MM.1S (cell line): ENCODE data around the gene NTN4.

Experiments
- EZH2 ChIP-seq: fragments of 300-600 bp; sonication (generic); optimal IDR thresholded peaks from 2 replicates; pipeline ENCODE3; 2017; ENCODE audit warnings: low read depth, mild to moderate bottlenecking, antibody characterized with exemption, low read length, mixed read lengths
- TF ChIP-seq, protein P1 (sequence below): fragments of 300-600 bp; sonication (generic); IDR thresholded peaks from 2 replicates; pipeline ENCODE4 v1.5.1; 2016; ENCODE audit warnings: antibody characterized with exemption, low read length, mixed read lengths

- TF ChIP-seq, protein P1, sequence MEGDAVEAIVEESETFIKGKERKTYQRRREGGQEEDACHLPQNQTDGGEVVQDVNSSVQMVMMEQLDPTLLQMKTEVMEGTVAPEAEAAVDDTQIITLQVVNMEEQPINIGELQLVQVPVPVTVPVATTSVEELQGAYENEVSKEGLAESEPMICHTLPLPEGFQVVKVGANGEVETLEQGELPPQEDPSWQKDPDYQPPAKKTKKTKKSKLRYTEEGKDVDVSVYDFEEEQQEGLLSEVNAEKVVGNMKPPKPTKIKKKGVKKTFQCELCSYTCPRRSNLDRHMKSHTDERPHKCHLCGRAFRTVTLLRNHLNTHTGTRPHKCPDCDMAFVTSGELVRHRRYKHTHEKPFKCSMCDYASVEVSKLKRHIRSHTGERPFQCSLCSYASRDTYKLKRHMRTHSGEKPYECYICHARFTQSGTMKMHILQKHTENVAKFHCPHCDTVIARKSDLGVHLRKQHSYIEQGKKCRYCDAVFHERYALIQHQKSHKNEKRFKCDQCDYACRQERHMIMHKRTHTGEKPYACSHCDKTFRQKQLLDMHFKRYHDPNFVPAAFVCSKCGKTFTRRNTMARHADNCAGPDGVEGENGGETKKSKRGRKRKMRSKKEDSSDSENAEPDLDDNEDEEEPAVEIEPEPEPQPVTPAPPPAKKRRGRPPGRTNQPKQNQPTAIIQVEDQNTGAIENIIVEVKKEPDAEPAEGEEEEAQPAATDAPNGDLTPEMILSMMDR: no peak
- TF ChIP-seq EZH2: no peak
These were observed 138.9 kb downstream of the NTN4 start for GRCh38 chr12:95651681-95652080.
